ENCODE results near the gene MED9. TPM values are rescaled to one million over a fixed set of nuclear protein-coding genes. Genes with fewer than 3 reads are reported as not detected.

MED9 gene
- polyA plus RNA-seq, 2 donors, result 6.7 to 8.6 TPM

- H3K4me1 ChIP-seq (ENCODE audit: control insufficient read depth in 2 of 2, insufficient read depth in 2 of 2, low read length in 1 of 2), result no peaks in the 10 kb centered on the region
- no peak overlapping the region for H3K4me3 ChIP-seq (ENCODE audit: low read depth in 1 of 2, low read length in 2 of 2)
- no peak overlapping the region for H3K27ac ChIP-seq (ENCODE audit: low read depth in 2 of 2, low read length in 1 of 2)
- H3K9me3 ChIP-seq (ENCODE audit: control insufficient read depth in 2 of 2, insufficient read depth in 1 of 2, low read depth in 1 of 2, low read length in 1 of 2), result no peaks in the 10 kb centered on the region
- H3K27me3 ChIP-seq (ENCODE audit: control insufficient read depth in 1 of 2, insufficient read depth in 2 of 2, low read length in 2 of 2), result no peaks in the 10 kb centered on the region
- WGBS, 2 donors, result 57 to 61% methylated on average over 11 of the region's 11 CpGs
- no peaks in the 10 kb centered on the region for H3K36me3 ChIP-seq (ENCODE audit: control insufficient read depth in 2 of 2, insufficient read depth in 2 of 2, low read length in 1 of 2)
These were observed 36.6 kb upstream of the MED9 start for GRCh38 chr17:17440010-17440843.

- Histone ChIP-seq H3K36me3 (ENCODE audit: control insufficient read depth in 2 of 2, insufficient read depth in 2 of 2, low read length in 1 of 2) (no peaks in the 10 kb centered on the region), H3K4me3 (ENCODE audit: low read depth in 1 of 2, low read length in 2 of 2) (no peak overlapping the region), H3K4me1 (ENCODE audit: control insufficient read depth in 2 of 2, insufficient read depth in 2 of 2, low read length in 1 of 2) (no peaks in the 10 kb centered on the region), H3K27ac (ENCODE audit: low read depth in 2 of 2, low read length in 1 of 2) (no peak overlapping the region), H3K27me3 (ENCODE audit: control insufficient read depth in 1 of 2, insufficient read depth in 2 of 2, low read length in 2 of 2) (no peaks in the 10 kb centered on the region), H3K9me3 (ENCODE audit: control insufficient read depth in 2 of 2, insufficient read depth in 1 of 2, low read depth in 1 of 2, low read length in 1 of 2) (no peaks in the 10 kb centered on the region)
- WGBS, 2 donors, result 92 to 93% methylated on average over 11 of the region's 11 CpGs
These were observed 35.7 kb upstream of the MED9 start for GRCh38 chr17:17440938-17441675.

GRCh38 chr17:17443173-17443572 lies 33.6 kb upstream of the MED9 start:
- H3K27ac ChIP-seq (ENCODE audit: low read depth in 2 of 2, low read length in 1 of 2), result no peak overlapping the region
- H3K4me1 ChIP-seq (ENCODE audit: control insufficient read depth in 2 of 2, insufficient read depth in 2 of 2, low read length in 1 of 2), result no peaks in the 10 kb centered on the region
- no peaks in the 10 kb centered on the region for H3K27me3 ChIP-seq (ENCODE audit: control insufficient read depth in 1 of 2, insufficient read depth in 2 of 2, low read length in 2 of 2)
- H3K36me3 ChIP-seq (ENCODE audit: control insufficient read depth in 2 of 2, insufficient read depth in 2 of 2, low read length in 1 of 2), result no peaks in the 10 kb centered on the region
- H3K9me3 ChIP-seq (ENCODE audit: control insufficient read depth in 2 of 2, insufficient read depth in 1 of 2, low read depth in 1 of 2, low read length in 1 of 2), result no peaks in the 10 kb centered on the region
- 37 to 61% methylated on average over 14 of the region's 14 CpGs for WGBS, 2 donors
- H3K4me3 ChIP-seq (ENCODE audit: low read depth in 1 of 2, low read length in 2 of 2), result no peak overlapping the region

- H3K4me3 ChIP-seq (ENCODE audit: low read depth in 1 of 2, low read length in 2 of 2), result no peak overlapping the region
- H3K36me3 ChIP-seq (ENCODE audit: control insufficient read depth in 2 of 2, insufficient read depth in 2 of 2, low read length in 1 of 2), result no peaks in the 10 kb centered on the region
- H3K4me1 ChIP-seq (ENCODE audit: control insufficient read depth in 2 of 2, insufficient read depth in 2 of 2, low read length in 1 of 2), result no peaks in the 10 kb centered on the region
- no peak overlapping the region for H3K27ac ChIP-seq (ENCODE audit: low read depth in 2 of 2, low read length in 1 of 2)
- H3K9me3 ChIP-seq (ENCODE audit: control insufficient read depth in 2 of 2, insufficient read depth in 1 of 2, low read depth in 1 of 2, low read length in 1 of 2), result no peaks in the 10 kb centered on the region
- H3K27me3 ChIP-seq (ENCODE audit: control insufficient read depth in 1 of 2, insufficient read depth in 2 of 2, low read length in 2 of 2), result no peaks in the 10 kb centered on the region
- 66 to 74% methylated on average over 8 of the region's 8 CpGs for WGBS, 2 donors
These were observed 31.4 kb upstream of the MED9 start for GRCh38 chr17:17445296-17445924.

- 49 to 56% methylated on average over 12 of the region's 12 CpGs for WGBS, 2 donors
- H3K27me3 ChIP-seq (ENCODE audit: control insufficient read depth in 1 of 2, insufficient read depth in 2 of 2, low read length in 2 of 2), result no peaks in the 10 kb centered on the region
These were observed 30.7 kb upstream of the MED9 start for GRCh38 chr17:17445925-17446665.

GRCh38 chr17:17446666-17447155 lies 30.1 kb upstream of the MED9 start:
- H3K4me1 ChIP-seq (ENCODE audit: control insufficient read depth in 2 of 2, insufficient read depth in 2 of 2, low read length in 1 of 2), result no peaks in the 10 kb centered on the region
- H3K4me3 ChIP-seq (ENCODE audit: low read depth in 1 of 2, low read length in 2 of 2), result no peak overlapping the region
- no peaks in the 10 kb centered on the region for H3K27me3 ChIP-seq (ENCODE audit: control insufficient read depth in 1 of 2, insufficient read depth in 2 of 2, low read length in 2 of 2)
- 81 to 82% methylated on average over 4 of the region's 4 CpGs for WGBS, 2 donors
- no peaks in the 10 kb centered on the region for H3K36me3 ChIP-seq (ENCODE audit: control insufficient read depth in 2 of 2, insufficient read depth in 2 of 2, low read length in 1 of 2)
- H3K27ac ChIP-seq (ENCODE audit: low read depth in 2 of 2, low read length in 1 of 2), result no peak overlapping the region
- no peaks in the 10 kb centered on the region for H3K9me3 ChIP-seq (ENCODE audit: control insufficient read depth in 2 of 2, insufficient read depth in 1 of 2, low read depth in 1 of 2, low read length in 1 of 2)

More at GRCh38 chr17:17445925-17446665, 30.7 kb upstream of the MED9 start:
- no peak overlapping the region for H3K27ac ChIP-seq (ENCODE audit: low read depth in 2 of 2, low read length in 1 of 2)
- H3K4me1 ChIP-seq (ENCODE audit: control insufficient read depth in 2 of 2, insufficient read depth in 2 of 2, low read length in 1 of 2), result no peaks in the 10 kb centered on the region
- no peak overlapping the region for H3K4me3 ChIP-seq (ENCODE audit: low read depth in 1 of 2, low read length in 2 of 2)
- no peaks in the 10 kb centered on the region for H3K36me3 ChIP-seq (ENCODE audit: control insufficient read depth in 2 of 2, insufficient read depth in 2 of 2, low read length in 1 of 2)
- no peaks in the 10 kb centered on the region for H3K9me3 ChIP-seq (ENCODE audit: control insufficient read depth in 2 of 2, insufficient read depth in 1 of 2, low read depth in 1 of 2, low read length in 1 of 2)

- Histone ChIP-seq H3K4me1 (ENCODE audit: control insufficient read depth in 2 of 2, insufficient read depth in 2 of 2, low read length in 1 of 2) (no peaks in the 10 kb centered on the region), H3K27ac (ENCODE audit: low read depth in 2 of 2, low read length in 1 of 2) (no peak overlapping the region), H3K36me3 (ENCODE audit: control insufficient read depth in 2 of 2, insufficient read depth in 2 of 2, low read length in 1 of 2) (no peaks in the 10 kb centered on the region), H3K4me3 (ENCODE audit: low read depth in 1 of 2, low read length in 2 of 2) (no peak overlapping the region), H3K9me3 (ENCODE audit: control insufficient read depth in 2 of 2, insufficient read depth in 1 of 2, low read depth in 1 of 2, low read length in 1 of 2) (no peaks in the 10 kb centered on the region), H3K27me3 (ENCODE audit: control insufficient read depth in 1 of 2, insufficient read depth in 2 of 2, low read length in 2 of 2) (no peaks in the 10 kb centered on the region)
- 71 to 77% methylated on average over 5 of the region's 5 CpGs for WGBS, 2 donors
These were observed 29.5 kb upstream of the MED9 start for GRCh38 chr17:17447264-17447663.

- Histone ChIP-seq H3K27ac (ENCODE audit: low read depth in 2 of 2, low read length in 1 of 2) (no peak overlapping the region), H3K4me1 (ENCODE audit: control insufficient read depth in 2 of 2, insufficient read depth in 2 of 2, low read length in 1 of 2) (no peaks in the 10 kb centered on the region), H3K4me3 (ENCODE audit: low read depth in 1 of 2, low read length in 2 of 2) (no peak overlapping the region), H3K9me3 (ENCODE audit: control insufficient read depth in 2 of 2, insufficient read depth in 1 of 2, low read depth in 1 of 2, low read length in 1 of 2) (no peaks in the 10 kb centered on the region), H3K27me3 (ENCODE audit: control insufficient read depth in 1 of 2, insufficient read depth in 2 of 2, low read length in 2 of 2) (no peaks in the 10 kb centered on the region), H3K36me3 (ENCODE audit: control insufficient read depth in 2 of 2, insufficient read depth in 2 of 2, low read length in 1 of 2) (no peaks in the 10 kb centered on the region)
- WGBS, 2 donors, result 53 to 67% methylated on average over 5 of the region's 5 CpGs
These were observed 28.7 kb upstream of the MED9 start for GRCh38 chr17:17448076-17448475.

GRCh38 chr17:17448723-17449122 lies 28.1 kb upstream of the MED9 start:
- H3K4me3 ChIP-seq (ENCODE audit: low read depth in 1 of 2, low read length in 2 of 2), result no peak overlapping the region
- H3K4me1 ChIP-seq (ENCODE audit: control insufficient read depth in 2 of 2, insufficient read depth in 2 of 2, low read length in 1 of 2), result no peaks in the 10 kb centered on the region
- 88 to 90% methylated on average over 4 of the region's 4 CpGs for WGBS, 2 donors
- no peaks in the 10 kb centered on the region for H3K36me3 ChIP-seq (ENCODE audit: control insufficient read depth in 2 of 2, insufficient read depth in 2 of 2, low read length in 1 of 2)
- no peak overlapping the region for H3K27ac ChIP-seq (ENCODE audit: low read depth in 2 of 2, low read length in 1 of 2)
- no peaks in the 10 kb centered on the region for H3K27me3 ChIP-seq (ENCODE audit: control insufficient read depth in 1 of 2, insufficient read depth in 2 of 2, low read length in 2 of 2)
- no peaks in the 10 kb centered on the region for H3K9me3 ChIP-seq (ENCODE audit: control insufficient read depth in 2 of 2, insufficient read depth in 1 of 2, low read depth in 1 of 2, low read length in 1 of 2)

Measured in esophagus (tissue), 2 donors.